HK-2 (cell line): ENCODE data around the gene PLCD1.

Experiments used
- DNase-seq: peaks from one replicate; pipeline ENCODE4 v3.0.0-alpha.2; 2018; ENCODE audit not compliant: unreplicated experiment

The PLCD1 gene

GRCh38 chr3:37964146-37964545 lies 65.3 kb downstream of the PLCD1 start:
- DNase-seq = no peak

DNA sequence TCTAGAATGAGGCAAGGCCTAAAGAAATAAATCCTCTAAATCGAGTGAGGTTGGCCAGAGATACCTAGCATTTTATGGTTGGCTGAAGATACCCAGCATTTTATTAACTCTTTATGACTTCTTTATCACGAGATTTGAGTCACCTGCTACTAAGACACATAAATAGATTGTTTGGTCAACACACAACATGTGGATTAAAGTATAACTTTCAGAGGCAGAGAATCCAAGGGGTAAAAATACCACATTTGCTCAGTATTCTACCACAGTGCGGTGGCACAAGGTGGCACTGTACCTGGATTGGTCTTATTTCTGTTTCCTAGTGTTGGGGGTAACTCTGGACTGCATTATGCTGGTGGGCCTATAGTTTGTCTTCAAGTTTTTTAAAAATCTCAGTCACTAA lies 65.8 kb downstream of the PLCD1 start:
- DNase-seq = no peak

- no peak for DNase-seq
Measured at GRCh38 chr3:37963016-37963415, 66.4 kb downstream of the PLCD1 start.

- no peak for DNase-seq
Measured at GRCh38 chr3:37961622-37962431, 67.6 kb downstream of the PLCD1 start.

DNA sequence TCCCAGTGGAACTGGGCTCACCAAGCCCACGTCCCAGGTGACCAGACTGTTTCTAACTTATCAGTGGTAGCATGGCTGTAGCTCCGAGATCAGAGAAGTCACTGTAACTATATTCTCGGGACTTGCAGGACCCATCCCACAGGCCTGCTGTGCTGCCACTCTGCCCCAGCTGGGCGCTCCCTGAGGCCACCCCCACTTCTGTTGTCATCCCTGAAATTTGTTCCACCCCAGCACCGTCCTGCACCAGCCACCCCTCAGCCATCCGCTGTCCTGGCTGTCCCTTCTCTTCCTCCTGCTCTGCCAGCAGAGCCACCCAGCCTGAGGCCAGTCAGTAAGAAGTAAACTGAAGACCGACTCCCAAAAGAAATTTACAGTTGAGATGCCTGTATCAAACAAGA lies 71.9 kb downstream of the PLCD1 start:
- DNase-seq = no peak
